Stimulated activated CD8-positive, alpha-beta memory T cell treated with anti-CD3 and anti-CD28 coated beads, Interleukin-4, amount 100 ng/mL, for 1 hour (primary cell): ENCODE measurements around the gene SLC26A2.

Source experiments
- DNase-seq, 2 donors: peaks; one replicate each; pipeline ENCODE4 v3.0.0-alpha.2; 2020; ENCODE audit warnings: low read depth in 2 of 2, low spot score in 1 of 2

The SLC26A2 gene

DNA sequence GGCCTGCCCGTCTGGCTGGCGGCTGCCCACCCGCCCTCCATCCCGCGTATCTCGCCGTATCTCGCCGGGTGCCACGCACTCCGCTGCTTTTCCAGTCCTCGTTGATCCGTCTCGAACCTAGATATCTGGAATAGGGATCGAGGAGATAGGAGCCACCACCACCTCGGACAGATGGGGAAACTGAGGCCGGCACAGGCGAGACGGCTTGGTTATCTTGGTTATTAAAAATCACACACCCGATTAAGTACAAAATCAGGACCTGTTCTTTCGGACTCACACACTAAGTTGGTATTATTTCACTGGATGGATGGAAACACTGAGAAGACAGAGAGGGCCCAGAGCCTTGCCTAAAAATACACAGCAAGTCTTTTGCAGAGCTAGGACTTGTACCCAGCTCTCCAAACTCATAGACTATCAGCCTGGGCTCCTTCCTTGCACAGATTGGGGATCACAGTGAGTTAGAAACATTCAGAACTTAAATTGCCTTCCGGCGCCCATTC, 678 bp downstream of the SLC26A2 start:
- no peak for DNase-seq

DNA sequence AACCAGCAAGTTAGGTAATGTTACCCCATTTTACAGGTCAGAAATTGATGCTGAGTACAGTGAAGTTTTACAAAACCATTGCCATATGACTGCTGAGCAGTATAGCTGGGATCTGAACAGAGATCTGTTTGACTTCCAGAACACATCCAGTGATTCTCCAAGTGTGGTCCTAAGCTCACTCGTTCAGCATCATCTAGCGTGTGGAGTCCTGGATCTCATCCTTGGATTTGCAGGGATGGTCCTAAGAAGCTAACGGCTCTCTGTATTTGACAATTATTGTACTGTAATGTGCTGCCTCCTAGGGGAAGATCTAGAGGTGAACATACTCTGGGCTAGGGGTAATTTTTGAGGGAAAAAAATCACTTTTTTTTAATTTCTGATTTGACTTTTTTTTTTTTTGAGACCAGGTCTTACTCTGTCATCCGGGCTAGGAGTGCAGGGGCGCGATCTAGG, 1.4 kb downstream of the SLC26A2 start:
- no peak for DNase-seq

DNA sequence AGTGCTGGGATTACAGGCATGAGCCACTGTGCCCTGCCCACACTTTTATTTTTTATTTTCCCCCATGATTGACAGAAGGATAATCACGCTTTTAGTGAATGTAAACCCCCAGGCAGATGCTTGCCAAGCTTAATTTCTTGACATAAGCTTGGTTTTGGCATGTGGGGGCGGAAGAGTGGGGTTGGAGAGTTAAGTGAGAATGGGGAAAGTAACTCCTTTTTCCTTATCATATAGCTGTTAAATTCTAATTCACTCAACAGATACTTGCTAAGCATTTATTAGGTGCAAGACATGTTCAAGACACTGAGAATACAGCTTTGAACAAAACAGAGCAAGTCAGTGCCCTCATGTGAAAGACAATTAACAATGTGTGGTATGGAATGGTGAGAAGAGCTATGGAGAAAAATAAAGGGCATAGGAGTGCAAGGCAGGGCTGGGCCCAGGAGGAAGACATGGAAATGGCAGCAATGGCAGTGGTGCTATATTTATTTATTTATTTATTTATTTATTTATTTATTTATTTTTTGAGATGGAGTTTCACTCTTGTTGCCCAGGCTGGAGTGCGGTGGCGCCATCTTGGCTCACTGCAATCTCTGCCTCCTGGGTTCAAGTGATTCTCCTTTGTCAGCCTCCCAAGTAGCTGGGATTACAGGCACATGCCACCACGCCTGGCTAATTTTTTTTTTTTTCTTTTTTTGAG, 2.2 kb downstream of the SLC26A2 start:
- no peak for DNase-seq

DNA sequence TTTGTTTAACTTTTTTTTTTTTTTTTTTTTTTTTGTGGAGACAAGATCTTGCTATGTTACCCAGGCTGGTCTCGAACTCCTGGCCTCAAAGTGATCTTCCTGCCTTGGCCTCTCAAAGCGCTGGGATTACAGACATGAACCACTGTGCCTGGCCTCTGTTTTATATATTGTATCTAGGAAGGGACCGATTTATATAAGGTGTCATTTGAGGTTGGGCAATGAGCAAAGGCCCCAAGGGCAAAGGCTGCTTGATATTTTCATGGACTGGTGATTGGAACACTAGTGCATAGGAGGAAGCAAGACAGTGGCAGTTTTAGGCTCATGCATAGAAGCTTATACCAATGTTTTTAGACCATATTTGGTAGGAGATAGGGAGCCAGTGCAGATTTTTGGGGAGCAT, 3.2 kb downstream of the SLC26A2 start:
- DNase-seq: no peak

DNA sequence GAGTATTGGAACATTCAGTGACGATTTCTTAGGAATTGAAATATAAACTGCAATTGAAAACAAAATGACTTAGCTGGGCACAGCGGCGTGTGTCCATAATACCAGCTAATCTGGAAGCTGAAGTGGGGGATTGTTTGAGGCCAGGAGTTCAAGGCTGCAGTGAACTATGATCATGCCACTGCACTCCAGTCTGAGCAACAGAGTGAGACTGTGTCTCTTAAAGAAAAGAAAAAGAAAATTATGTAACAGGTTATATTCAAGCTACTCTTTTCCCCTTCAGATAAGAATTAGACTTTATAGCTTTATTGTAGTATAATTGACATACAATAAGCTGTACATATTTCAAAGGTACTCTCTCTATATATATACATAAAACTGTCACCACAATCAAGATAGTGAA, 6.4 kb downstream of the SLC26A2 start:
- no peak for DNase-seq

DNA sequence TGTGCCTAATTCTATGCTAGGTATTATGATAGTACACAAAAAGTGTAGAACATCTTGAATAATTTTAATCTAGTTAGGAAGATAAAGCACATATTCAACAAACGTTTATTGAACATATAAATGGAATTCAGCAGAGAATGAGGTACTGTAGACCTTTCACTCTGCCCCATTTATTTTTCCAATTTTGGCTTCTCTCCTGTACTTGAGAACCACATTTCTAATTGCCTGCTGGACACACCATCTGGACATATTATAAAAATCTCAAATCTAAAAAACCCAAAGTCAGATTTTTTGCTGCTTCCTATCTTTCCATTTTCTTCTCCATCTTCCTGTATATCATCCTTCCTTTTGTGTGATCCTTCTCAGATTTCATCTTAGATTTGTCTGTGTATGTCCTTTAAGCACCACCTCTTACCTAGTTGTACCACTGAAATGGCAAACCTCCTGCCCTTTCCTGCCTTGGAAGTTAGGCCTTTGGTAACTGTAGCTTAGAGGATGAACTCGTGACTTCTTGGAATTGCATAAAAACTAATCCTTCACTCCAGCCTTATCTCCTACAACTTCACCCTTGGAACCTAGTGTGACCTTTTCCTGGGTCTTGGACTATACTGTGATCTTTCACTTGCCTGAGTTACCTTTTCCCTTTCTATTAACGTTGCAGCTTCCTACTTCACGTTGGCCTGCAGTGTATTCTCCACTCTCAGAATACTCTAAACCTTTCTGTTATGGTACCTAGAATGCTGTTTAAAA, 8.8 kb downstream of the SLC26A2 start:
- DNase-seq: no peak

DNA sequence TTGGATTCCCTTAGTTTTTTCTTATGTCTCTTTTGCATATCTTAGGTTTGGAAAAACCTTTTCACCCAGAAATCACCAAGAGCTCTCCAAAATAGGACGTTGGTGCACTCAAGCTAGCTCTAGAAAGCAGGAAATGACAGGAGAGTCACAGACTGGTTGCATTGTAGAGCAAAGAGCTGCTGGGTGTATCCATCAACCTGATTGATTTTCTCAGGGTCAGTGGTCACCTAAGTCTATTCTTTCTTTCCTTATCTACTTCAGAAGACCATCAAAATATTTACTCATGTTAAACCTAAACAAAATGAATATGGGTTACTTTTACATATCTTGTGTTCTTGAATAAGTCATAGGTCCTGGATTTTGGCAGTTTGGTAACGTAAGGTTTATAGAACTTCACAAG, 14.9 kb downstream of the SLC26A2 start:
- no peak for DNase-seq

DNA sequence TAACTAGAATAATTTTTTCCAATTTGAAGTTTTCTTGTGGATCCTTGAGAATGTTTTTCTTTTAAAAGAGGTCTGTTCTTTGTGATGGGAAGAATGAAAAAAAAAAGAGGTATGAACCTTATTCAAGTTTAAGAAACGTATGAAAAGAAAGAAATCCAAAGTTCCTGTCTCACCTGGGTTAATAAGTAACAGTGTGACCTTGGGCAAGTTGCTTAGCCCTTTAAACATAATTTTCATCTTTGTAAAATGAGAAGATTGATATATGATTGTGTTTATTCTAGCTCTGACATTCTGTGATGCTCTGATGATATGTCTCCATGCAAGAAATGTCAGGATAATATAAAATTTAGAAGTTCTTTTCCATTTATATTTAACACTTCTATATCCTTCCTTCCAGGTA, 19.3 kb downstream of the SLC26A2 start:
- no peak for DNase-seq

DNA sequence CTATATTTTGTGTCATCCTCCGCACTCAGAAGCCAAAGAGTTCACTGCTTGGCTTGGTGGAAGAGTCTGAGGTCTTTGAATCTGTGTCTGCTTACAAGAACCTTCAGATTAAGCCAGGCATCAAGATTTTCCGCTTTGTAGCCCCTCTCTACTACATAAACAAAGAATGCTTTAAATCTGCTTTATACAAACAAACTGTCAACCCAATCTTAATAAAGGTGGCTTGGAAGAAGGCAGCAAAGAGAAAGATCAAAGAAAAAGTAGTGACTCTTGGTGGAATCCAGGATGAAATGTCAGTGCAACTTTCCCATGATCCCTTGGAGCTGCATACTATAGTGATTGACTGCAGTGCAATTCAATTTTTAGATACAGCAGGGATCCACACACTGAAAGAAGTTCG, 20.6 kb downstream of the SLC26A2 start:
- no peak for DNase-seq

DNA sequence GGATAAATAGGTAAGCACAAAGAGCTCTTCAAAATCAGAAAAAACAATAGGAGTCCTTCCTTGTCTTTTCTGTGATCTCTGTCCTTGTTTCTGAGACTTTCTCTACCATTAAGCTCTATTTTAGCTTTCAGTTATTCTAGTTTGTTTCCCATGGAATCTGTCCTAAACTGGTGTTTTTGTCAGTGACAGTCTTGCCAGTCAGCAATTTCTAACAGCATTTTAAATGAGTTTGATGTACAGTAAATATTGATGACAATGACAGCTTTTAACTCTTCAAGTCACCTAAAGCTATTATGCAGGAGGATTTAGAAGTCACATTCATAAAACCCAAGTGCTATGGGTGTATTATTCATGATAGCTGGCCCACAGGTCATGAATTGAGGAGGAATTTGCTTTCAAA, 21.9 kb downstream of the SLC26A2 start:
- no peak for DNase-seq

DNA sequence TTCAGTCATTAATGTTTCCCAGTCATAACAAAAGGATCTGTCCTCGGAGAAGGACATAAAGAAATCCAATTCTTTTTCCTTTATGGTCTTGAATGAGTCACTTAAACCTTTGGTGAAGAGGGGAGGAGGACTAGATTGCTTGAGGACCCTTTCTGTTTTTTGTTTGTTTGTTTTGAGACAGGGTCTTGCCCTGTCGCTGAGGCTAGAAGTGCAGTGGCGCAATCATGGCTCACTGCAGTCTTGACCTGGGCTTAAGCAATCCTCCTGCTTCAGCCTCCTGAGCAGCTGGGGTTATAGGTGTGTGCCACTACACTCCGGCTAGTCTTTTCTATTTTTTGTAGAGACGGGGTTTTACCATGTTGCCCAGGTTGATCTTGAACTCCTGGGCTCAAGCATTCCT, 27.6 kb downstream of the SLC26A2 start:
- no peak for DNase-seq

DNA sequence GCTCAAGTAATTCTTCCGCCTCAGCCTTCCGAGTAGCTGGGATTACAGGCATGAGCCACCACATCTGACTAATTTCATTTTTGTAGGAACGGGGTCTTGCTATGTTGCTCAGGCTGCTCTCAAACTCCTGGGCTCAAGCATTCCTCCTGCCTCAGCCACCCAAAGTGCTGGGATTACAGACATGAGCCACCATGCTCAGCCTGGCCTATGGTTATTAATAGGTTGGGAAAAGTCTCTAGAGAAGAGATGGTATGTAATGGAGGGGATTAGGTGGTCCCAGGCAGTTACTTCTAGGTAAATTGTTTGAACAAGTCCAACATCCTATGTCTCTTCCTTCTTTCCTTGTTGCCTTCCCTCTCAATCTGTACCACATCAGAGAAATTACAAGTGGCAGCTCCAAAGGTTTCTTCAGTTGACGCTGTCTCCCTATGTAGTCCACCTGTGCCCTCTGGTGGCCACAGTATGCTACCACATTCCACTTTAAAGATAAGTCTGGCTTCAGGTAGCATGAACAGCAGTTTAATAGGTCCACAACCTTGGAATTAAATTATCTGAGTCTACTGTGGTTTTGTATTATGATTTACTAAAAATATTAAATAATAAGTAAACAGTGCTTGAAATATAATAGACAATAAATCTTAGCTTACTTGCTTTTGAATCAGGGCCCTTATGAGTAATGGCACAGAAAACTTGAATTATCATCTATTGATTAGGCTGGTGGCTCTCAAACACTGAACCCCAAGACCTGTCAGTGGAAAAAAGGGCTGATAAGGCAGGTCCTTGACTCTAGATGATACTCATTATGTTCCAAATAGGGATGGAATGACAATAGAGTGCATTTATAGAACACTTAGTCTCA, 30.2 kb downstream of the SLC26A2 start:
- DNase-seq: peak; percentile 2 to 52

DNA sequence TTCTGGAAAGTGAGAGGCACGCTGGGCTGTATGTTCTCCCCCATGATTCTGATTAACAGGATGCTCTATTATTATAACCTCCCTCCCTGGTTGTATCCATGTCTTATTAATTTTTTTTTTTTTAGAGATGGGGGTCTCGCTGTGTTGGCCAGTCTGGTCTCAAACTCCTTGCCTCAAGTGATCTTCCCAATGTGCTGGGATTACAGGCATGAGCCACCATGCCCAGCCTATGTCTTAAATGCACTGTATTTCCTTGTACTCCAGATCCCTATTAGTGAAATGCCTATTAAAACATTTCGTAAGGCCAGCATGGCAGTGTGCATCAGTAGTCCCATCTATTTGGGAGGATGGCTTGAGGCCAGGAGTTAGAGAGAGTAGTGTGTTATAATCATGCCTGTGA, 32.9 kb downstream of the SLC26A2 start:
- no peak for DNase-seq

DNA sequence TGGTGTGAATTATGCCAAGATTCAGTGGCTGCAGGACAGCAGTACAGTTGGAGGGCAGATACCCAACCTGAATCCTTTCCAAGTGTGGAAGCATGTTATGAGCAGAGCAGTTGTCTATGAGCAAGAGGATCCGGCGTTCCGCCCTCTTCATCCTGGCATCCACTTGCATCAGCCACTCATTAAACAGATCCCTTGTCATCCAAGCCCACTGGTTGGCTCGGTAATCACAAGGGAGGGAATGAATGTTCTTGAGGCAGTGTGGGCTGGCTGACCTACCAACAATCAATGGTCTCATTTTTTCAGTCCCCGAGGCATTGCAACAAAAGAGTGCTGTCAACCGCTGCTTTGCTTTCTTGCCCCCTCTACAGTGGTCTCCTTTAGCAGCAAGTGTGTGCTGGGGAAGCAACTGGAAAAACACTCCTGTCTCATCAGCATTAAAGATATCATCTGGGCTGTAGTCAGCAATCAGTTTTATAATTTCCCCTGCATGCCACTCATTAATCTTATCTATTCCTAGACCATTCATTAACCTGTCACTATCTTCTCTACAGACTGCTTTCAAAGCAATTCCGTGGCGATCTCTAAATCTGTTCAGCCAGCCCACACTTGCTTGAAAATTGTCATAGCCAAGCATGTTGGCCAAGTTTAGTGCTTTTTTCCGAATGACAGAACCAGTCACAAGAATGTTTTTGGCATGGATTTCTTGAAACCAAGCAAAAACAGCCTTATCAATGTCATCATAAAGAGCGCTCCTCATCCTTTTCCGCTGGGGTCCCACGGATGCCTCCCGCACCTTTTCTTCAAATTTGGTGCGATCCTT, 35.0 kb downstream of the SLC26A2 start:
- DNase-seq: no peak

DNA sequence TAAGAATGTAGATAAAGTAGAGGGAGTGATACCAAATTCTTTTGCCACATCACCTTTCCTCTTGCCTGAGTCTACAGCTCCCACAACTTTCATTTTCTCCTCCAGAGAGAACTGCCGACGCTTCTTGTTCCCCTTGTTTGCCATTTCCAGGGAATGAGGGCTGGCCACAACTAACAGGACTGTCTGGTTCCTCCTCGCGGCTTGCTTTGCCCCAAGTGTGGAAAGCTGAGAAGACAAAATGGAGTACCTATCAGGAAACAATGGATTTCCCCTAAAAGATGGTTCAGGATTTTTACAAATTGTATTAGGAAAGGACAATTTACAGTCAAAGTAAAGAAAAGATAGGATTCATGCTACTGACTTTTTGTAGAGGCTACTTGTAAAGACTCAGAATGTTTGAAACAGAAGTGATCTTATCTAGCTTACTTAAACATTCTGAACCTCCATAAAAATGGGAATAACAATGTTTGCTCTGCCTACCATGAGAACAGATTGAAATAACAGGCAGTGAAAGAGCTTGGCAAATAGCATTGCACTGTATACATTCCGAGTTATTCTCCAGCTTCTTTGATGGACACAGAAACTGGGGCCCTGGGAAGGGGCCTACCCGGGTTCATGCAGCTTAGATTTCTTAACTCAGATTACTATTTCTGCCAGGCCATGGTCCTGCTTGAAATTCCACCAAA, 35.8 kb downstream of the SLC26A2 start:
- DNase-seq: no peak

DNA sequence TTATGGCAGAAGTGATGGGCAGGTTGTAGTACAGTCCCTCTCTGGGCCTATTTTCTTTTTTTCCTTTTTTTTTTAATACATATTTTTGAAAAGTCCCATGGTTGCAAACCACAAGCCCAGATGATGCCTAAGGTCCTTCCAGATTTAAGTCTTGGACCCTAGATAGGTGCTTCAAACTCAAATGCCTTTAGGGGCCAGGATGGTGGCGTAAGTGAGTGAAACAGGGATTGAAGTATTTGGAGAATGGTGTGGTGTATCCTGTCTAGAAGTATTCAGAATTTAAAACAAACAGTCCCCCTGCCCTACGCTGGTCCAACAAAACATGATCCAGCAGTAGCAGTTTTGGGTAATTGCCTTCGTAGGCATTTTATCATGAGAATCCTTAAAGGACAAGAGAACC, 37.7 kb downstream of the SLC26A2 start:
- no peak for DNase-seq

DNA sequence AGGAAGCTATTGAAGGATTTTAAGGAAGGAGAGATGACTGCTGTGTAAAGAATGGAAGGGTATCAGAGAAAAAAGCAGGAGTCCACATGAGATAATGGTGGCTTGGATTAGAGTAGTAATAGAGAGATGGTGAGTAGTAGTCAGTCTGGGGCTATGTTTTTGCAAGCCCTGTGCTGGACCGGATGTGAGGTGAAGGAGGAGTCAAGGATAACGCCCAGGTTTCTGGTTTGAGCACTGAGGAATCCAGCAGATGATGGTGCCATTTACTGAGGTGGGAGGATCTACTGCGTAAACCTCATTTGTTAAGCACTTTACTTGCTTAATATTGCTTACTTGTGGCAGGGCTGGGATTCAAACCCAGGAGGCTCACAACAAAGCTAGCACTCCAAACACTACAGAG, 38.8 kb downstream of the SLC26A2 start:
- no peak for DNase-seq

DNA sequence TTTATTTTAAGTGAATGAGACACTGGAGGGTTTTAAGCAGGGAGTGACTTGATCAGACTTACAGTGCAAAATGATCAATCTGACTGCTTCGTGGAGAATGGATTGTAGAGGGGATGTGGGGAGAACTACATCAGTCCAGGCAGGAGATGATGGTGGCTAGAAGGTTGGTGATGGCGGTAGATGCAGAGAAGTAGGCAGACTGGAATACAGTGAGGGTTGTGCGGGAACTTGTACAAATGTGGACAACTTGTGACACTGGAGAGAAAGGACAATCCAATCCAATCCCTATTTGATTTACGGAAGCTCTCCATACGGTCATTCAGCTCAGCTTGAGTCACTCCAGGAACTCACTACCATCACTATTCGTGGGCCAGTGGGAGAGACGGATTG, 39.3 kb downstream of the SLC26A2 start:
- DNase-seq: no peak

DNA sequence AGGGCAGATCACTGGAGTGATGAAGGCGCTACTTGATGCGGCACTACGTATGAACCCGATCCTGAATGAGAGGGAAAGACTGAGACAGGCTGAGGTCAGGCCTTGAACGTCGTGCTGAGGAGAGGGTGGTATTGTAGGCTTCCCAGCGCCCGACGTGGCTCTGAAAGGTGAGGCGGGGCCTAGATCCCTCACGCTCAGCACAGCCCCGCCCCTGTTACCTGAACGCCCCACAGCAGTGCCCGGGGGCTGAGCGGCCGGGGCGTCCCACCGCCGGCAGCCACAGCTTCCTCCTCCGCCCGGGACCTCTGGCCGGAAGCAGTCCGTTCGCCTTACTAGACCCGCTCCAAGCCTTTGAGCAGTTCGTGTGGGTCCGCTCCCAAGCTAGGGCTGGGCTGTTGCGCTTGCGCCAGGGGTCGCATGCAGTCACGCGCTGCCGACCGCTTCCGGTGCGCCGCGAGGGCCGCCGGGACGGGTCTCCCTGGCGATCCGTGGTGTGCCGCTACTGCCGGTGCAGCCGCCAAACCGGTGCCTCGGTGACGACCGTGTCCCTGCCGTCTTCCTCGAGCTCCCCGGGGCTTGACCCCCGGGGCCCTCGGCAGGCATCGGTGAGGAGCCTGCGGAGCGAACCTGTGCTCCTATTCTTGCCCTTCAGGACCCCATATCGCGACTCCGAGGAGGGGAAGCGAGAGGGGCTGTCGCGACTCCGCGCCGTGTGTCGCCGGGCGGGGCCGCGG, 39.9 kb downstream of the SLC26A2 start, which contains the start of the genes HMGXB3 and TIGD6:
Gene HMGXB3, plus strand, starts transcription at position 484 of the 734 bp plus-strand sequence. CDS start 4,114 bp downstream, outside the sequence.
Gene TIGD6, minus strand, starts transcription at position 399 of the 734 bp plus-strand sequence. CDS start 4,306 bp downstream, outside the sequence.
- peak; percentile 52 to 72 for DNase-seq
